Measurements from ENCODE around the gene PHF21B. TPM values are rescaled to one million over a fixed set of nuclear protein-coding genes. Genes with fewer than 3 reads are reported as not detected.

Gene PHF21B
- total RNA-seq, 1 donor from 2014 or later: not detected

DNA sequence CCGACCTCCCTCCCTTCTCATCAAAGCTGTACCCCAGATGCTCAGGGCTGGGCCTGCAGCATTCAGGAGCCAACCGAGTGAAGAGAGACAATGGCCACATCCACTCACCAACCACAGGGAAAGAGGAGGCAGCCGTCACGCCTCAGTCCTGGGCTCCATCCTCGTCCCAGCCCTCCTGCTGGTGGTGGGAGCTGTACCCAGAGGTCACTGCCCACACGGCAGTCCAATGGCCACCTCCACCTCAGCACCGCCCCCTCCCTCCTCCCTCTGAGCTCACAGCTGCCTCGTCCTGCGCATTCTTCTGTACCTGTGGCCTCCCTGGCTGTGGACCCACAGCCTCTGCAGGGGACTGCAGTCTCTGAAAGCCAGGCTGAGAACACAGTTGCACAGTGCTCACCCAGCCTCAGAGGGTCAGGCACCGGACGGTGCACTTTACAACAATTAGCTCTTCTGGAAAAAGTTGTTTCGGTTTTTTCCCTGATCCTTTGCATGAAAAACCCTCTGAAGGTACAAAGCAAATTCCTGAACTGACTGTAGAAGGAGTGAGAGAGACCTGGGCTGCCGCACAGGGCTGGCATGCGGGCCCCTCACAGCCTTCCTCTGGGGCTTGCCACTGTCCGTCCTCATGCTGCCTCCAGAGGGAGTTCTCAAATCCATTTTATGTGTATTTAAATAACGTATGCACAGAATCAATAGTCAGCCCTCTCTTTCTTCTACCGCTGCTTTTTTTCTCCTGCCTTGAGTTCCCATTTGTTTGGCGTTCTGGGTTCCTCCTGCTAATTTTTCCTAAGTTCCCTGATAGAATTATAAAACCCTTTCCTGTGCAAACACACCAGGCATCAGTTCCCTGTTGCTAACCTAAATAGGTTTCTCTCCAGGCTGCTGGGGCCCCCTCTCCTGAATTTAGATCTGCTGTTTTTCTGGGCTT is 52.7 kb downstream of the PHF21B start:
- ATAC-seq: no peak

DNA sequence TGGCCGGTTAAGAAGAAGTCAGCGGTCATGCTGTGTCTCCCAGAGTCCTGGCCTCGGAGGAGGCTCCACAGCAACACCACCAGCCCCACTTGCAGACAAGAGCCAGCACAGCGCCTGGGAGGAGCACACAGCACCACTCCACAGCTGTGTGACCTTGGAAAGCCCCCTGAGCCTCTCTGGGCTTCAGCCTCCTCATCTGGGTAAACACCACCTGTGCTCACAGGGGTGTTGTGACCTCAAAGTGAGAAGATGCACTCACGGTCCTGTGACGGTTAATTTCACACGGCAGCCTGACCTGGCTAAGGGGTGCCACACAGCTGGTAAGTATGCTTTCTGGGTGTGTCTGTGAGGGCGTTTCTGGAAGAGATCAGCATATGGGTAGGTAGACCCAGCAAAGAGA is 54.7 kb downstream of the PHF21B start:
- no peak for ATAC-seq

GRCh38 chr22:44954149-44954548 is 55.7 kb downstream of the PHF21B start:
- ATAC-seq: no peak

DNA sequence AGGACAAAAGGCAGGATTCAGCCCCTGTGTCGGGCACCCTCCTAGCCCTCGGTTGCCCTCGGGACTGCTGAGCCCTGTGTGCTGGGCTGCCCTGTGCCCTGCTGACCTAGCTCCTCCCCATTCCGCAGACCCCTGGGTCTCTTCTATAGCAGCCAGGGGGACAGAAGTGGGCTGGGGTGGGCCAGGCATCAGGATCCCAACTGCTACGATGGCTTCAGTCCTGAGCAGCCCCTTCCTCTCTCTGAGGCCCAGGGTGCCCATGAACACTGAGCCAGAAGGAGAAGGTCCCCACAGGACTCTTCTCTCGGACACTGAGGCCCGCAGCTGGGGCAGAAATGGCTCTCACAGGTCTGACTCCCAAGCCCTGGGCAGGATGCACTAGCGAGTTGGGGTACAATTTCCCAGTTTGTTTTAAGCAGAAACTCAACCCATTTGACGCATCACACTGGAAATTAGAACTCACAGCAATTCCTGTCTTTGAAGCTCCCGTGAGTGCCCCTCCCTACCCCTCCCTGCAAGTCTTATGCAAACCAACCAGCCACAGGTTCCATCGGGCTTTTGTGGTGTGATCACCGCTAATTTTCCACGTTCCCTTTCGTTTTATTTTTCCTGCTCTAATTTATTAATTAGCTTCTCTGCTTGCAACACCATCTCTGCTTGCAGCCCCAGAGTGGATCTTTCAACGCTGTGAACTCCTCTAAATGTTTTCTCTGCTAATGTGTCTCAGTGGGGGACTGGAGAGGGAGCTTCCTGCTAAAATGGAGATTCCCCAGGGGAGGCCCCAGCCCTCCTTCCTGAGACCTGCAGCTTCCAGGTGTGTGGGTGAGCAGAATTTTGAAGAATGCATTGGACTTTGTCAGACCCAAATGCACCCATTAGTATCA is 56.7 kb downstream of the PHF21B start:
- ATAC-seq: no peak

DNA sequence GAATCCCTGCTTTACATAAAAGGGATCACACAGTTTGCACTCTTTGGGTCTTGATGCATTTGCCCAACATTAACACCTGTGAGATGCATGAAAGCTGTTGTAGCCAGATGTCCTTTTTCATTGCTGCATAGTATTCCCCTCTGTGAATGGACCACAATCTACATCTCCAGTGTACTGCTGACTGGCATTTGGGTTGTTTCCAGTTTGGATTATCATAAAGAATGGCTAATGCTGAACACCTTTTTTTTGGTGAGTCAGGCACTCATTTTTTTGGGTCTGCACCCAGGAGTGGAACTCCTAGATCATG is 58.3 kb downstream of the PHF21B start:
- ATAC-seq: no peak

DNA sequence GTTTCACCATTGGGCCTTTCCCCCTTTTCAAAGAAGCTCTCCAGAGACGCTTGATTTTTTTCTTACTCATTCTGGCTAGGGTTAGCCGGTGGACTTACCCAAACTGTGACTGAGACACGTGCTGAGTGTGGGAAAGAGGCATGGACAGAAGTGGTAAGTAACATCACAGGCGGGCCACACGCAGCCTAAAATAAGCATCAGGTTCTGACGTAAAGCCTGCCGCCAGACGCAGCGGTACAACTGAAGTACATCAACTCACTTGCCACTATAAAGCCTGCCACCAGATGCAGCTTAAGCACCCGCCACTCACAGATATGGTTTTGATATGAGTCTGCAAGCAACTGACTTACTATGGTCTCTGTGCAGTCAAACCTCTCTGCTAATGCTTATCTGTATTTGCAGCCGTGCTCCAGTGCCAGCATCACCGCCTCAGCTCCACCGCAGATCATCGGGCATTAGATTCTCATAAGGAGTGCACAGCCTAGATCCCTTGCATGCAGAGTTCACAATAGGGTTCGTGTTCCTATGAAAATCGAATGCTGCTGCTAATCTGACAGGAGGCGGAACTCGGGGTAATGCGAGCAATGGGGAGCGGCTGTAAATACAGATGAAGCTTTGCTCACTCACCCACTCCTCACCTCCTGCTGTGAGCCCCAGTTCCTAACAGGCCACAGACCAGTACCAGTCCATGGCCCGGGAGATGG is 58.8 kb downstream of the PHF21B start:
- no peak for ATAC-seq

DNA sequence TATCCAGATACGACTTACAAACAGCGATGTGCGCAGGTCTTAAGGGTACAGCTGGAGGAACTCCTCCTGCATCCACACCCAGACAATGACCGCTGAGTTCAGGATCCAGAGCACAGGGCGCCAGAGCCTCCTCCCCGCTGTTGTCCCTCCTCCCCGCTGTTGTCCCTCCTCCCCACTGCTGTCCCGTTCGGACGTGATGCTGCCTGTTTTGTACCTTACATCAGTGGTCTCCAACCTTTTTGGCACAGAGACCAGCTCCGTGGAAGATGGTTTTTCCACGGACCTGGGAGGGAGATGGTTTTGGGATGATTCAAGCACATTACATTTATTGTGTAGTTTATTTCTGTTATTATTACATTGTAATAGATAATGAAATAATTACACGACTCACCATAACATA is 62.0 kb downstream of the PHF21B start:
- ATAC-seq: no peak

DNA sequence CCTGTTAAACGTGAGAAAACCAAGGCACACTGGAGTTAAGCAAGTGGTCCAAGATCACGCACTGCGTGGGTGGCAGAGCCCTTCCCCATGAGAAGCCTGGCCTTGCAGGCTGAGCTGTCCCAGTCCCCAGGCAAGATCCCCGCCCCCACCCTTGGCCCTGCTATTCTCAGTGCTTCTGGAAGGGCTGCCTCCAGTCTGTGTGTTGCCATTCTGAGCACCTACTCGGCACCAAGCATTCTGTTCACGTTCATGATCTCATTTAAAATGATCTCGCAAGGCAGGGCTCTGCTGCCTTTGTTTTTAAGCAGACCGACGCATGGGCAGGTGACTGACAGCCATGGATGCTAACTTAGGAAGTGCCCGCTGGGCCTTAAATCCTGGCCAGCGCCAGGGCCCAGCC is 62.8 kb downstream of the PHF21B start:
- ATAC-seq: no peak

DNA sequence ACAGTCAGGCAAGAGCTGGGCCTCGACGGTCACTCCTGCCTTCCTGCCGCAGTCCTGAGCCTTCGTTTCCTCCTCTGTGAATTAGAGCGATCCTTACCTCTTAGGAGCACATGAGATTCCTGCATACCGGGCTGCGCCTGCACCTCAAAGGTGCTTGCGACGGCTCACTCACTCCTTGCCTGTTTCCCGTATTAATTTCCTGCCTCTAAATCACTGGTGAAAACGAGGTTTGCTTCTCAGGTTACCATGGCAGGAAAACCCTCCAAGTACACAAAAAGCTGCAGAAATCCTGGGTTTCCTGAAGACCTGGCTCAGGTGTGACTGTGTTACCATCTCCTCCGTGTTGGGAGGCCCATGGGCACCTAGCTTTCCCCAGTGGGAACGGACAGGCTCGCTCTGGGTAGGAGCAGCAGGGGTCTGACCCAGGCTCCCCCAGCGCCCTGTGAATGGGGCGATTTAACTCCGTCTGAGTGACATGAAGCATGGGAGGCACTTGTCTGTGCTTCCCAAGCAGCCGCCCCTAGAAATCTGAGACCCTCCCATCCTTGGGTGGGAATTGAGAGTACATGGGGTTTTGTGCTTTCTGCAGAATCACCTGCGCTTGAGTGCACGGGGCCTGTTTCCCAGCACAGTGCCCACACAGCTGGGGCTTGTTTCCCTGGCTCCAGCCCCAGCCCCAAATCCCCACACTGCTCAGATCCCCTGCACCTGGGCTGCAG is 64.8 kb downstream of the PHF21B start:
- ATAC-seq: no peak

GRCh38 chr22:44943701-44944324 is 66.0 kb downstream of the PHF21B start:
- no peak for ATAC-seq

GRCh38 chr22:44942979-44943700 is 66.7 kb downstream of the PHF21B start:
- no peak for ATAC-seq

DNA sequence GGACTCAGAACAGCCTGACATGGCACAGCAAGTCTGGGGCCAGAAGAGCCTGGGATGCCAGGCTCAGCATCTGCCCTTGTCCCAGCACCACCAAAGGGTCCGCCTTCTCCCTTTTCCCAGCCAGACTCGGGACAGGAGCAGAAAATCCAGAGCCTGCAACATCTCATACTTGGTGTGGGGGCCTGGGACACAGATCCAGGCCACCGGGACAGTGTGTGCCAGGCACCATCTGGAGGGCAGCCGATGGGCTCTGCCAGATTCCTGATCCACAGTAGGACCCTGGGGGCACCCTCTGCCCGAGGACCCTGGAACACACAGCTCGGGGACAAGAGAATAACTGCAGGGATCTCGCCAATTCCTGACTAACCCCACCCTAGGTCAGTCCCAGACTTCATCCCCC is 67.7 kb downstream of the PHF21B start:
- ATAC-seq: no peak

GRCh38 chr22:44941207-44941606 is 68.6 kb downstream of the PHF21B start:
- ATAC-seq: no peak

GRCh38 chr22:44940130-44940529 is 69.7 kb downstream of the PHF21B start:
- ATAC-seq: no peak

- no peak for ATAC-seq
These were observed 70.4 kb downstream of the PHF21B start for GRCh38 chr22:44939451-44939850.

- ATAC-seq: no peak
These were observed 70.9 kb downstream of the PHF21B start for GRCh38 chr22:44938886-44939285.

- no peak for ATAC-seq
These were observed 72.6 kb downstream of the PHF21B start for GRCh38 chr22:44937216-44937615.

- ATAC-seq: no peak
These were observed 73.6 kb downstream of the PHF21B start for GRCh38 chr22:44936201-44936600.

DNA sequence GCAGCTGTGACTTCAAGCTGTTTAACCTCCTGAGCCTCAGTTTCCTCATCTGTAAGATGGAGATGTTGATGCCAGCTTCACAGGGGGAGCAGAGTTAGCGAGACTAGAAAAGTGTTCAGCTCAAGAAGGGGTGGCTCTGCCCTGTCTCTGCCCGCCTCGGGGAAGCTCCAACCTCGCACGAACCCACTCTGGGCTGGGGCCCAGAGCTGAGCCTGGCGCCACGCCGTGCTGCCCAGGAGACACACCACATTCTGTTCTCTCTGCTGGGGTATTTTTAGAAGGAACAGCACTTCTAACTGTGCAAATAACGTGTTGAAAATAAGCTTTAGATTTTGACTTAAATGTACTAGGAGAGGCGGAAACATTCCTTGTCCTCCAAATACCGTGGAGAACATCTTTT is 74.1 kb downstream of the PHF21B start:
- no peak for ATAC-seq

GRCh38 chr22:44934454-44934735 is 75.4 kb downstream of the PHF21B start:
- ATAC-seq: no peak

- ATAC-seq: no peak
These were observed 75.9 kb downstream of the PHF21B start for GRCh38 chr22:44933666-44934453.

Data from esophagus mucosa (tissue), 1 donor.